Neural progenitor cell (in vitro differentiated cells): Measurements from ENCODE around the gene NOP16. TPM values are rescaled to one million over a fixed set of nuclear protein-coding genes. Genes with fewer than 3 reads are reported as not detected.

Experiments
- DNase-seq: peaks from one replicate; pipeline ENCODE4 v3.0.0-alpha.2; 2016; ENCODE audit warnings: low spot score
- H2AFZ ChIP-seq: fragments of 200-600 bp; sonication (generic); replicated peaks from 2 replicates; pipeline ENCODE4 v1.6.1; 2016; ENCODE audit warnings: antibody characterized with exemption
- H3F3A ChIP-seq: fragments of 200-600 bp; sonication (generic); 2 replicates; pipeline ENCODE4 v1.6.1; 2016; ENCODE audit warnings: antibody characterized with exemption, low read depth
- H3K27ac ChIP-seq: fragments of 200-600 bp; sonication (generic); 2 replicates; pipeline ENCODE4 v1.5.1; 2016; ENCODE audit warnings: mild to moderate bottlenecking
- H3K27me3 ChIP-seq: fragments of 200-600 bp; sonication (generic); 2 replicates; pipeline ENCODE4 v1.6.1; 2016; ENCODE audit warnings: mild to moderate bottlenecking, moderate library complexity
- H3K36me3 ChIP-seq: fragments of 200-600 bp; sonication (generic); 2 replicates; pipeline ENCODE4 v1.5.1; 2016
- H3K4me1 ChIP-seq: fragments of 200-600 bp; sonication (generic); 2 replicates; pipeline ENCODE4 v1.6.1; 2016; ENCODE audit warnings: mixed run types
- H3K4me2 ChIP-seq: fragments of 200-600 bp; sonication (generic); 2 replicates; pipeline ENCODE4 v1.6.1; 2016
- H3K4me3 ChIP-seq: fragments of 200-600 bp; sonication (generic); 2 replicates; pipeline ENCODE4 v1.5.1; 2016
- H3K79me2 ChIP-seq: fragments of 200-600 bp; sonication (generic); 2 replicates; pipeline ENCODE4 v1.6.1; 2016; ENCODE audit warnings: low read depth
- H3K9ac ChIP-seq: fragments of 200-600 bp; sonication (generic); 2 replicates; pipeline ENCODE4 v1.6.1; 2016
- H3K9me3 ChIP-seq: fragments of 200-600 bp; sonication (generic); 2 replicates; pipeline ENCODE4 v1.5.1; 2016; ENCODE audit warnings: low read depth
- H4K20me1 ChIP-seq: fragments of 200-600 bp; sonication (generic); 2 replicates; pipeline ENCODE4 v1.6.1; 2016; ENCODE audit warnings: low read depth
- H3K27ac Mint-ChIP-seq: 3 replicates; pipeline ENCODE4 v1.8.0; 2021; ENCODE audit warnings: mixed read lengths
- H3K27me3 Mint-ChIP-seq: 2 replicates; pipeline ENCODE4 v1.8.0; 2022; ENCODE audit warnings: low read depth, mild to moderate bottlenecking, inconsistent platforms, moderate library complexity, mixed read lengths; ENCODE audit not compliant: insufficient read depth
- H3K36me3 Mint-ChIP-seq: 3 replicates; pipeline ENCODE4 v1.8.0; 2021; ENCODE audit warnings: mixed read lengths
- H3K4me1 Mint-ChIP-seq: 3 replicates; pipeline ENCODE4 v1.8.0; 2021; ENCODE audit warnings: mixed read lengths
- H3K4me3 Mint-ChIP-seq: 3 replicates; pipeline ENCODE4 v1.8.0; 2021; ENCODE audit warnings: mild to moderate bottlenecking, moderate library complexity, mixed read lengths
- H3K9me3 Mint-ChIP-seq: 3 replicates; pipeline ENCODE4 v1.8.0; 2020; ENCODE audit warnings: mixed read lengths
- CTCF ChIP-seq: fragments of 200-600 bp; sonication (generic); IDR thresholded peaks from 2 replicates; pipeline ENCODE4 v1.5.1; 2017; ENCODE audit warnings: antibody characterized with exemption, mild to moderate bottlenecking
- EZH2 ChIP-seq: fragments of 200-600 bp; sonication (generic); IDR thresholded peaks from 2 replicates; pipeline ENCODE4 v1.6.1; 2017; ENCODE audit warnings: antibody characterized with exemption, mild to moderate bottlenecking, moderate library complexity
- EZH2phosphoT487 ChIP-seq: fragments of 200-600 bp; sonication (generic); IDR thresholded peaks from 2 replicates; pipeline ENCODE4 v1.6.1; 2017; ENCODE audit warnings: antibody characterized with exemption
- total RNA-seq: library from RNA; depleted of rRNA; stranded (reverse); fragments of >200 nt; gene quantifications from 2 replicates; pipeline ENCODE4 v1.2.3, GENCODE V29; 2015; ENCODE audit warnings: low replicate concordance

The NOP16 gene
- total RNA-seq, 1 donor from 2014 or later, result 10.3 TPM

GRCh38 chr5:176401281-176402205 is 13.1 kb upstream of the NOP16 start:
- Histone ChIP-seq H3K79me2 (no peaks in the 10 kb centered on the region), H3K4me1 (peaks cover 5% of the 10 kb centered on the region), H3K27me3 (no peaks in the 10 kb centered on the region), H3K36me3 (no peaks in the 10 kb centered on the region), H3K4me2 (no peak overlapping the region), H2AFZ (no peak overlapping the region), H3K4me3 (no peak overlapping the region), H3K9me3 (no peaks in the 10 kb centered on the region), H3F3A (peaks cover 4% of the 10 kb centered on the region), H3K9ac (no peak overlapping the region), H3K27ac (no peak overlapping the region), H4K20me1 (no peaks in the 10 kb centered on the region)
- Mint-ChIP-seq H3K27me3 (peaks cover 2% of the 10 kb centered on the region), H3K4me3 (no peak overlapping the region), H3K9me3 (no peaks in the 10 kb centered on the region), H3K36me3 (no peaks in the 10 kb centered on the region), H3K27ac (peak overlapping the region; percentile 22), H3K4me1 (peaks cover 2% of the 10 kb centered on the region)
- DNase-seq, result no peak
- no peak for TF ChIP-seq EZH2
- no peak for TF ChIP-seq CTCF
- TF ChIP-seq EZH2phosphoT487, result no peak

- H3K4me3 ChIP-seq, result no peak overlapping the region
- DNase-seq, result no peak
- Mint-ChIP-seq H3K27me3 (peaks cover 2% of the 10 kb centered on the region), H3K4me3 (no peak overlapping the region), H3K4me1 (peaks cover 2% of the 10 kb centered on the region), H3K9me3 (no peaks in the 10 kb centered on the region), H3K36me3 (no peaks in the 10 kb centered on the region), H3K27ac (peak overlapping the region; percentile 48)
- H3K4me2 ChIP-seq, result no peak overlapping the region
- TF ChIP-seq EZH2 (no peak), EZH2phosphoT487 (no peak), CTCF (no peak)
- no peak overlapping the region for H3K9ac ChIP-seq
- H2AFZ ChIP-seq, result no peak overlapping the region
- no peaks in the 10 kb centered on the region for H3K9me3 ChIP-seq
- no peaks in the 10 kb centered on the region for H3K79me2 ChIP-seq
- no peaks in the 10 kb centered on the region for H4K20me1 ChIP-seq
- H3K36me3 ChIP-seq, result no peaks in the 10 kb centered on the region
- no peaks in the 10 kb centered on the region for H3K27me3 ChIP-seq
- H3K4me1 ChIP-seq, result no peaks in the 10 kb centered on the region
- H3K27ac ChIP-seq, result no peak overlapping the region
- H3F3A ChIP-seq, result no peaks in the 10 kb centered on the region
Measured at GRCh38 chr5:176400382-176401156, 12.2 kb upstream of the NOP16 start.

- H2AFZ ChIP-seq, result no peak overlapping the region
- Mint-ChIP-seq H3K27me3 (peaks cover 5% of the 10 kb centered on the region), H3K4me1 (peaks cover 2% of the 10 kb centered on the region), H3K4me3 (peak overlapping the region; percentile 58), H3K9me3 (no peaks in the 10 kb centered on the region), H3K36me3 (no peaks in the 10 kb centered on the region), H3K27ac (peak overlapping the region; percentile 72)
- no peak overlapping the region for H3K4me3 ChIP-seq
- no peaks in the 10 kb centered on the region for H3F3A ChIP-seq
- no peaks in the 10 kb centered on the region for H3K27me3 ChIP-seq
- H3K27ac ChIP-seq, result no peak overlapping the region
- TF ChIP-seq EZH2 (no peak), EZH2phosphoT487 (no peak), CTCF (no peak)
- H3K4me2 ChIP-seq, result no peak overlapping the region
- H4K20me1 ChIP-seq, result no peaks in the 10 kb centered on the region
- no peaks in the 10 kb centered on the region for H3K36me3 ChIP-seq
- no peaks in the 10 kb centered on the region for H3K4me1 ChIP-seq
- no peaks in the 10 kb centered on the region for H3K9me3 ChIP-seq
- no peak for DNase-seq
- no peak overlapping the region for H3K9ac ChIP-seq
- H3K79me2 ChIP-seq, result no peaks in the 10 kb centered on the region
Measured at GRCh38 chr5:176397736-176398420, 9.5 kb upstream of the NOP16 start.
